B cell (primary cell): ENCODE data around the gene COA8.

Experiments
- EZH2 ChIP-seq: IDR thresholded peaks from 2 replicates; pipeline ENCODE4 v1.6.1; 2012; ENCODE audit warnings: borderline replicate concordance, low read depth, mild to moderate bottlenecking, moderate library complexity, low read length; ENCODE audit not compliant: insufficient read depth, poor library complexity, severe bottlenecking
- TF ChIP-seq, protein P1 (sequence below): fragments of 200-600 bp; IDR thresholded peaks from one replicate; pipeline ENCODE4 v1.8.0; 2022; ENCODE audit warnings: antibody characterized with exemption, mild to moderate bottlenecking

- TF ChIP-seq EZH2 = no peak
- TF ChIP-seq, protein P1, sequence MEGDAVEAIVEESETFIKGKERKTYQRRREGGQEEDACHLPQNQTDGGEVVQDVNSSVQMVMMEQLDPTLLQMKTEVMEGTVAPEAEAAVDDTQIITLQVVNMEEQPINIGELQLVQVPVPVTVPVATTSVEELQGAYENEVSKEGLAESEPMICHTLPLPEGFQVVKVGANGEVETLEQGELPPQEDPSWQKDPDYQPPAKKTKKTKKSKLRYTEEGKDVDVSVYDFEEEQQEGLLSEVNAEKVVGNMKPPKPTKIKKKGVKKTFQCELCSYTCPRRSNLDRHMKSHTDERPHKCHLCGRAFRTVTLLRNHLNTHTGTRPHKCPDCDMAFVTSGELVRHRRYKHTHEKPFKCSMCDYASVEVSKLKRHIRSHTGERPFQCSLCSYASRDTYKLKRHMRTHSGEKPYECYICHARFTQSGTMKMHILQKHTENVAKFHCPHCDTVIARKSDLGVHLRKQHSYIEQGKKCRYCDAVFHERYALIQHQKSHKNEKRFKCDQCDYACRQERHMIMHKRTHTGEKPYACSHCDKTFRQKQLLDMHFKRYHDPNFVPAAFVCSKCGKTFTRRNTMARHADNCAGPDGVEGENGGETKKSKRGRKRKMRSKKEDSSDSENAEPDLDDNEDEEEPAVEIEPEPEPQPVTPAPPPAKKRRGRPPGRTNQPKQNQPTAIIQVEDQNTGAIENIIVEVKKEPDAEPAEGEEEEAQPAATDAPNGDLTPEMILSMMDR = no peak
Measured at GRCh38 chr14:103629503-103630121, 66.9 kb downstream of the COA8 start.
